ENCODE measurements around the gene PWWP2B. TPM values are rescaled to one million over a fixed set of nuclear protein-coding genes. Genes with fewer than 3 reads are reported as not detected.
"Not testable (repeated sequence)": the region's sequence is repeated elsewhere in the genome, so short reads cannot be mapped to it uniquely, and the experiment has no call there.

PWWP2B gene
- total RNA-seq, 2 donors from 2014 or later = 11.8 to 12.7 TPM

DNA sequence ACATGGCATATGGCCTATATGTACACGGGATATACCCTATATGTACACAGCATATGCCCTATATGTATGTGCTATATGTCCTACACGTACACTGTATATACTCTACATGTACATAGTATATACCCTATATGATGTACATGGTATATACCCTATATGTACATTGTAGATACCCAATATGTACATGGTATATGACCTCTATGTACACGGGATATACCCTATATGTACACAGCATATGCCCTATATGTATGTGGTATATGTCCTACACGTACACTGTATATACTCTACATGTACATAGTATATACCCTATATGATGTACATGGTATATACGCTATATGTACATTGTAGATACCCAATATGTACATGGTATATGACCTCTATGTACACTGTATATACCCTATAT lies 38.3 kb downstream of the PWWP2B start:
- ATAC-seq; DNase-seq; intact Hi-C loops (cut with DNase I): not testable (repeated sequence)

DNA sequence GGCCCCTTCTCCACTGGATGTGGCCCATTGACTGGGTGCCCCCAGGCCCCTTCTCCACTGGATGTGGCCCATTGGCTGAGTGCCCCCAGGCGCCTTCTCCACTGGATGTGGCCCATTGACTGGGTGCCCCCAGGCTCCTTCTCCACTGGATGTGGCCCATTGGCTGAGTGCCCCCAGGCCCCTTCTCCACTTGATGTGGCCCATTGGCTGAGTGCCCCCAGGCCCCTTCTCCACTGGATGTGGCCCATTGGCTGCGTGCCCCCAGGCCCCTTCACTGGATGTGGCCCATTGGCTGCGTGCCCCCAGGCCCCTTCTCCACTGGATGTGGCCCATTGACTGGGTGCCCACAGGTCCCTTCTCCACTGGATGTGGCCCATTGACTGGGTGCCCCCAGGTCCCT lies 39.1 kb downstream of the PWWP2B start:
- intact Hi-C loops (cut with DNase I); ATAC-seq; DNase-seq: not testable (repeated sequence)

DNA sequence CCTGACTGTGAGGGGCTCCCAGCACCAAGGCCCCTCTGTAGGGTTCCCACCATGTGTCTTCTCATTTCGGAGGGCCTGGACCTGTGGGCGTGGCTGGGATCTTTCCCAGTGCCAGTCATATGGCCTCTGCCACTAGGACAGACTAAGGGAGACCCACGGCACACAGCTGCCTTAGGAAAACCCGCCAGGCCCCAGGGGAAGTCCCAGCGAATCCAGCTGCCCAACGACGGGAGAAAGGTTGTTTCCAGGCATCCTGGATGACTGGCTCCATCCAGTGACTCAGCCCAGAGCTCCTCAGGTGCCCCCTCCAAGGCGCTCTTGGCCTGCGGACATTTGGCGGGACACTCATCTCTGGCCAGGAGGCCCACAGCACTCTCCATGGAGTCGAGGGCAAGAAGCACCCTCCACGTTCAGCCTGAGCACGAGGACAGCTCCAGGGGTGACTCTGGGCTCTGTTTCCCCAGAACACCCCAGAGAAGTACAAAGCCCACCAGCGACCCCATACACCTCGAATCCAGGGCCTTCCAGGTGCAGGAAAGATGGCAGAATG lies 39.9 kb downstream of the PWWP2B start:
- intact Hi-C loops (cut with DNase I) = no loop called here
- ATAC-seq (no peak), DNase-seq (no peak)

GRCh38 chr10:132437541-132437950 lies 40.5 kb downstream of the PWWP2B start:
- intact Hi-C loops (cut with DNase I) = no loop called here
- ATAC-seq = no peak
- no peak for DNase-seq

GRCh38 chr10:132438091-132439024 lies 41.4 kb downstream of the PWWP2B start:
- intact Hi-C loops (cut with DNase I) = no loop called here
- DNase-seq (no peak), ATAC-seq (peak in 1 of 2 donors; percentile 6)

DNA sequence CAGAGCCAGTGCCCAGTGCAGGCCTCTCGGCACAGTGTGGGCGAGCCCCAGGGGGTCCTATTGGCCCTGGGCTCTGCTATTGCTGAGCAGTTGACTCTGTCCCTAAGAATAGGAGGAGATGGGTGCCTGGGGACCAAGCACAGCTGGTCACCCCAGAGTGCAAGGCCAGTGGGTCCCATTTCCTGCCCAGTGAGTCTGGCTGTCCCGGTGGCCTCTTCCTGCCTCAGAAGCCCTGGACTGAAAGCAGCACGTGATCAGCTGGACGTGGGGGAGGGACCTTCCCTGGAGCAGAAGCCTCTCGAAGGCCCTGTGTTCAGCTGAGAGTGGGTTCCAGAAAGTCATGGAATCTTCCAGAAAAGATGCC lies 42.0 kb downstream of the PWWP2B start:
- DNase-seq (no peak), ATAC-seq (peak; percentile 15 to 46)
- intact Hi-C loops (cut with DNase I) = no loop called here

- intact Hi-C loops (cut with DNase I) = loop anchor here in 1 of 2 donors (10.0 kb wide), 1 partner anchor 215 kb away; no protein-coding TSS in a partner anchor
- ATAC-seq (no peak), DNase-seq (no peak)
Measured at GRCh38 chr10:132439424-132440163, 42.6 kb downstream of the PWWP2B start.

DNA sequence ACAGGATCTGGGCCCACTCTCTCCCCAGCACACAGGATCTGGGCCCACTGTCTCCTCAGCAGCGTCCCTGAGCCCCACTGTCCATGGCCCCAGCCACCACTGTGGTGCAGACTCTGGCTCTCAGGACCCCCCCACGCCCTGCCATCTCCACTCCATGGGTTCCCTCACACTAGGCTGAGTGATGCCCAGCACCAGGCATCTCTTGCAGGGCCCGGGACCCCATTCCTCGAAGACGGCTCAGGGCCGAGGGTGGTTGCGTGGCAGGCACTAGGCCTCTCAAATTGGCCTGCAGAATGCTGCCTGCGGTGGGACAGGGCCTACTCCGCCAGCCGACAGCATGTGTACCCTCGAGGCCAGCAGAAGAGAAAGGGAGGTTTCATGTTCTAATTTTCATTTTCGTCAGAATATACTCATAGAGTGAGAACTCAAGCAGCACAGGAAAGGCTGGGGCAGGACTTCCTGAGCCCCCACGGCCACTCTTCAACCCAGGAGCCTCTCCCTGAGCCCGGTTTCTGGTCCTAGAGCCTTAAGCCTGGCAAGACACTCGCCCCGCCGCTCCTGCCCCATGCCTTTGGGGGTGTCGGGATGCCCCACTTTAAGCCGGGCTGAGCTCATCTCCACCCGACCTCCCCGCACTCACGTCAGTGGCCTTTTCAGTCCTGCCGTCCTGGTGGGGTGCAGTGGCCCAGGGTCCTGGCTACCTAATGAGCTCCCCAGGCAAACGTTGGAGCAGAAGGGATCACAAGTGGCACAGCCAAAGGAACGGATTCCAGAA lies 44.0 kb downstream of the PWWP2B start:
- no peak for DNase-seq
- no peak for ATAC-seq
- intact Hi-C loops (cut with DNase I) = loop anchor here in 1 of 2 donors (10.0 kb wide), 1 partner anchor 216 kb away; no protein-coding TSS in a partner anchor

DNA sequence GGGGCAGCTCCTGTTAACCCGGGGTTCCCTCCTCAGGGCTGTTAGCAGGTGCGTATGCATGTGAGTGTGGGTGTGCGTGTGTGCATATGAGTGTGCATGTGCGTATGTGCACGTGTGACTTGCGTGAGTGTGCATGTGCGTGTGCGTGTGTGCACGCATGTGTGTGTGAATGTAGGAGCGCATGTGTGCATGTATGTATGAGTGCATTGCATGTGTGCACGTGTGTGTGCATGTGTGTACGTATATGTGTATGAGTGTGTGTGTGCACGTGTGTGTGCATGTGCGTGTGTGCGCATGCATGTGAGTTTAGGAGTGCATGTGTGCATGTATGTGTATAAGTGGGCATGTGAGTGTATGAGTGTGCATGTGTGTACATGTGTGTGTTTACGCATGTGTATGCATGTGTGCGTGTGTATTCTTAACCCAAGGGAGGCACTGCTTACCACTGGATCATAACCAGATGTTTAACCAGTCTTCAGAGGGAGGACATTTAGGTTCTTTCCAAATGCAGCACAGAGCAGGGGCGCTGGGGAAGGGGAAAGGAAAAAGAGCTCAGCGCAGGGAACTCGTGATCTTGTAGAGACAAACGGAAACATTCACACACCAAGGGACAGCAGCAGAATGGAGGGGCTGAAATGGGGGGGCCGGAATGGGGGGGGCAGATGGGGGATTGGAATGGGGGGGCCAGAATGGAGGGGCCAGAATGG lies 45.0 kb downstream of the PWWP2B start:
- ATAC-seq (no peak), DNase-seq (no peak)
- intact Hi-C loops (cut with DNase I) = loop anchor here in 1 of 2 donors (10.0 kb wide), 1 partner anchor 217 kb away; no protein-coding TSS in a partner anchor

- ATAC-seq = no peak
- intact Hi-C loops (cut with DNase I) = loop anchor here in 1 of 2 donors (10.0 kb wide), 1 partner anchor 218 kb away; no protein-coding TSS in a partner anchor
- DNase-seq = no peak
Measured at GRCh38 chr10:132442636-132443035, 45.6 kb downstream of the PWWP2B start.

DNA sequence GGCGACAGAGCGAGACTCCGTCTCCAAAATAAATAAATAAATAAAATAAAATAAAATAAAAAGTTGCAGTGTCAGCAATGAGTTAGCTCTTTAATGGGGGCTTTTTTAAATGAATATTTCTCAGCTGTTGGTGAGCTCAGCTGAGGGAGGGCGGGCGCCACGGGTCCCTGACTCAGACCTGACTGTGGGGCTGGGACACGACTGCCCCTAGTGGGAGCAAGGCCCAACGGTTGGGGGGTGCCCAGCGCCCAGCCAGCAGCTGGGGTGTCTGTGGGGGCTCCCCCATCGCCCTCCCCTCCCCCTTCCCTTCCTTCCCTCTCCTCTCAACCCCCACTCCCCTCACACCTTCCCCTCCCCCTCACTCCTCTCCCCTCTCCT lies 46.6 kb downstream of the PWWP2B start:
- no peak for ATAC-seq
- no peak for DNase-seq
- intact Hi-C loops (cut with DNase I) = loop anchor here in 1 of 2 donors (10.0 kb wide), 1 partner anchor 219 kb away; no protein-coding TSS in a partner anchor

- ATAC-seq = no peak
- DNase-seq = no peak
- intact Hi-C loops (cut with DNase I) = loop anchor here in 1 of 2 donors (10.0 kb wide), 1 partner anchor 219 kb away; no protein-coding TSS in a partner anchor
Measured at GRCh38 chr10:132443983-132444876, 47.2 kb downstream of the PWWP2B start.

GRCh38 chr10:132444877-132445351 lies 47.9 kb downstream of the PWWP2B start:
- DNase-seq = no peak
- intact Hi-C loops (cut with DNase I) = loop anchor here in 1 of 2 donors (10.0 kb wide), 1 partner anchor 220 kb away; no protein-coding TSS in a partner anchor
- ATAC-seq = no peak

DNA sequence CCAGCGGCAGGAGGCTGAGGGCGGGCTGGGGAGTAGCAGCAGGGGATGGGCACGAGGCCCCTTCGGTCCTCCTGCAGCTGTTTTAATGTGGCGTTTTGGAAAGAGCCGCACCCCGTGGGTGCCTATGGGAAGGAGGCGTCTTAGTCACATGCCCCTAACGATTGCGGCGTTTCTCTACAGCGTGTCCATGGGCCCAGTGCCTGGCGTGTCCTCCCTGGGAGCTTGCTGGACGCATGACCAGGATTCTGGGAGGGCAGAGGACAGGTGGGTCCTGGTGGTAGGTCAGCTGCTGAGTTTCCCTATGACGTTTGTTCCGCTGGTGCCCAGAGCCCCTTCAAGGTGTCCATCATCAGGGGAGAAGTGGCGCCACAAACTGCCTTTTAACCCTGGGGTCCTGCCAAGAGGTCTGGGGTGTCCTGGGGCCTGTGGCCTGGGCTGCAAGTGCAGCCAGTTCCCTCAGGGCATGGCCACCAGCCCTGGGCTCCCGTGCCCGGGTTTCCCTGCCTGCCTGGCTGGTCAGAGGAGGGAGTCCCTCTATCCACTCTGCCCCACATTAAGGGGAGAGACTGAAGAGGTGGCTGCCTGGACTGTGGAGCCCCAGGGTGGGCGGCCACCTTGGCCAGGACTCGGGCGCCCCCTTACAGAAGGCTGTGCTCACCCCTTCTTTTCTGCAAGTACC lies 48.7 kb downstream of the PWWP2B start:
- intact Hi-C loops (cut with DNase I) = loop anchor here in 1 of 2 donors (10.0 kb wide), 1 partner anchor 221 kb away; no protein-coding TSS in a partner anchor
- no peak for ATAC-seq

GRCh38 chr10:132446195-132446581 lies 49.2 kb downstream of the PWWP2B start:
- ATAC-seq = no peak
- intact Hi-C loops (cut with DNase I) = loop anchor here in 1 of 2 donors (10.0 kb wide), 1 partner anchor 221 kb away; no protein-coding TSS in a partner anchor
- no peak for DNase-seq

More for the DNA sequence above, 48.7 kb downstream of the PWWP2B start:
- no peak for DNase-seq

Data from left cardiac atrium (tissue), 4 donors.